ENCODE results near the gene ZNF324B. TPM values are rescaled to one million over a fixed set of nuclear protein-coding genes. Genes with fewer than 3 reads are reported as not detected.

ZNF324B gene
- total RNA-seq, 1 donor from 2014 or later: 5.8 TPM

DNA sequence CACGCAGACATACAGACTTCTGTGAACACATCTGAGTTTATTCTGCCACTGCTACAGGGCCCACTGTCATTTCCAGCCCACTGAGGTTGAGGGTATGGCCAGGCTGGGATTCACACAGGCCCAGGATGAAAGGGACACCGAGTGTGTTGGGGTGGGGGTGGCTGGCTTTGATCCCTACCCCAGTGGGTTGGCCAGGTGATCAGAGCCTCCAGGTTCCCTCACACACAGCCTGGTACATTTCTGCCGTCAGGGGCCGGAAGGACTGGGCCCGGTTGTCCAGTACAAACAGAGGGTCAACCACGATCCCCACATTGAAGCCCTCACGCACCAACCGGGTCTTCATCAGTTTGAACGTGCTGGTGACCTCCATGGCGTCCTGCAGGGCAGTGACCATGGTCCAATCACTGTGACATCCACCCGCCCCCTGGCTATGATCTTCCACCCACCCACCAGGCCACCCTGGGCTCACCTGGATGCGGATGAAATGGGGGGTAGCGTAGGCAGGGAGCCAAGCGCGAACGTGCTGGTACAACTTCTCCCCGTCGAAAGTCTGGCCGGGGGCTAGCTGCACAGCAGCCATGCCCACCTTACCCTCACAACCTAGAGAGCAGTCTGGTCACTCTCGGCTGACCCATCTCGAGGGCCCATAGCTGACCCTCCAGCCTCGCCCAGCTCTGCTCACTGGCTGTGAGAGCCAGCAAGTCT, 47.0 kb downstream of the ZNF324B start:
- no peaks in the 10 kb centered on the region for H3K36me3 ChIP-seq (ENCODE audit: control insufficient read depth, insufficient read depth, low read length)
- DNase-seq (ENCODE audit: low read depth): no peak
- TF ChIP-seq, protein P1, sequence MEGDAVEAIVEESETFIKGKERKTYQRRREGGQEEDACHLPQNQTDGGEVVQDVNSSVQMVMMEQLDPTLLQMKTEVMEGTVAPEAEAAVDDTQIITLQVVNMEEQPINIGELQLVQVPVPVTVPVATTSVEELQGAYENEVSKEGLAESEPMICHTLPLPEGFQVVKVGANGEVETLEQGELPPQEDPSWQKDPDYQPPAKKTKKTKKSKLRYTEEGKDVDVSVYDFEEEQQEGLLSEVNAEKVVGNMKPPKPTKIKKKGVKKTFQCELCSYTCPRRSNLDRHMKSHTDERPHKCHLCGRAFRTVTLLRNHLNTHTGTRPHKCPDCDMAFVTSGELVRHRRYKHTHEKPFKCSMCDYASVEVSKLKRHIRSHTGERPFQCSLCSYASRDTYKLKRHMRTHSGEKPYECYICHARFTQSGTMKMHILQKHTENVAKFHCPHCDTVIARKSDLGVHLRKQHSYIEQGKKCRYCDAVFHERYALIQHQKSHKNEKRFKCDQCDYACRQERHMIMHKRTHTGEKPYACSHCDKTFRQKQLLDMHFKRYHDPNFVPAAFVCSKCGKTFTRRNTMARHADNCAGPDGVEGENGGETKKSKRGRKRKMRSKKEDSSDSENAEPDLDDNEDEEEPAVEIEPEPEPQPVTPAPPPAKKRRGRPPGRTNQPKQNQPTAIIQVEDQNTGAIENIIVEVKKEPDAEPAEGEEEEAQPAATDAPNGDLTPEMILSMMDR (IDR thresholded peaks at IDR 0.05; ENCODE audit: insufficient read depth, low read length, poor library complexity, severe bottlenecking): no peak
- H3K27me3 ChIP-seq (ENCODE audit: control insufficient read depth, insufficient read depth, low read length): no peaks in the 10 kb centered on the region
- peak overlapping the region; percentile 35 for H3K4me3 ChIP-seq (ENCODE audit: low read depth, low read length)

DNA sequence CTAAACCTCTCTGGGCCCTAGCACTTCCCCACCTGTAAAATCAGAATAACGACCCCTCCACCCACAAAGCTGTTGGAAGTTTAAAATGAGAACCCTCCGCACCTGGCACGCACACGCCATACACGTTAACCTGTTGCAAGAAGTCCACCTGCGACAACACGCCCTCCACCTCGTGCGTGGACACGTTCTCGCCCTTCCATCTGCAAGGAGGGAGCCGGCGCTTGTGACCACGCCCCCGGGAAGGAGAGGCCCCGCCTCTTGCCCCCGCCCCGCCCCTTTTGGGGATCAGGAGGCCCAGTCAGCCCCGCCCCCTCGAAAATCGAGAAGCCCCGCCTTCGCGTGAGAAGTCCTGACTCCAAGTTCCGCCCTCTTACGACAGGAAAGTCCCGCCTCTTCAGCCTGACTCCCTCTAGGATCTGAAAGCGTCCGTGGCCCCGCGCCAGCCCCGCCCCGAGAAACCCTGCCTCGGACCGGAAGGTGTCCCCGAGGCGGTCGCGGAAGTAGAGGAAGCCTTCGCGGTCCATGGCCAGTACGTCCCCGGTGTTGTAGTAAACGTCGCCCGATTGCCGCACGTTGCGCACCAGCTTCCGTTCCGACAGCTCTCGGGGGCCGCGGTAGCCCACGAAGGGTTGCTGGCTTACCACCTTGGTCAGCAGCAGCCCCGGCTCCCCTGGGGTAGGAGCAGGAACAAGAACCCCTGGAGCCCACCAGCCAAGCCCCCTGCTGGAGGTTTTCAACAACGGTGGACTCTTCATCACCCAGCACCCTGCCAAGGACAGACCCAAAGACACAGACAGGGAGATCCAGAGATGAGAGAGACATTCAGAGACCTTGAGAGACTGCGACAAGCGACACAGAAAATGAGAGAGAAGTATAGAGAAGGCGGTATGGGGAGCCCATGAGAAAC, 47.9 kb downstream of the ZNF324B start:
- H3K4me3 ChIP-seq (ENCODE audit: low read depth, low read length): peak overlapping the region; percentile 53
- H3K27me3 ChIP-seq (ENCODE audit: control insufficient read depth, insufficient read depth, low read length): no peaks in the 10 kb centered on the region
- DNase-seq (ENCODE audit: low read depth): peak; percentile 95
- H3K36me3 ChIP-seq (ENCODE audit: control insufficient read depth, insufficient read depth, low read length): no peaks in the 10 kb centered on the region
- TF ChIP-seq, protein P1 (IDR thresholded peaks at IDR 0.05; ENCODE audit: insufficient read depth, low read length, poor library complexity, severe bottlenecking): peak; percentile 51

DNA sequence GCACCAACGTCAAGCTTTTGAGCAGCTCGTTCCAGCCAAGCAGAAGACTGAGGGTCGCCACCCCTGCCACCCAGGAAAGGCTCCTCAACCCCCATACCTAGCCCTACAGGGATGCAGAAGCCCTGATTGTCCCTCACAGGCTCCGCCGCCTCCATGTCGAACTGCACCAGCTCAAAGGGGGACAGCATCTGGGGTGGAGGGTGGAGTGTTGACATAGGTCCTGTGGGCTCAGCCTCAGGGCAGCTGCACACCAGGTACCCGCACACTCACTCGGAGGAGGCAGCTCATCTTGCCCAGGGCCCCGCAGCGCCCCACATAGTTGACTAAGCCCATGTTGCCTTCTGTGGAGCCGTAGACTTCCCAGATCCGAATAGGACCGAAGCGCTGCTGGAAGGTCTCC, 48.8 kb downstream of the ZNF324B start:
- no peak for DNase-seq (ENCODE audit: low read depth)
- no peaks in the 10 kb centered on the region for H3K36me3 ChIP-seq (ENCODE audit: control insufficient read depth, insufficient read depth, low read length)
- no peak overlapping the region for H3K4me3 ChIP-seq (ENCODE audit: low read depth, low read length)
- H3K27me3 ChIP-seq (ENCODE audit: control insufficient read depth, insufficient read depth, low read length): no peaks in the 10 kb centered on the region
- TF ChIP-seq, protein P1 (IDR thresholded peaks at IDR 0.05; ENCODE audit: insufficient read depth, low read length, poor library complexity, severe bottlenecking): no peak

Other genes starting within 250 kb of the ZNF324B start
- gene ZNF544, start 222.7 kb upstream of the ZNF324B start, total RNA-seq: 34.4 and 40.6 TPM in 2 replicates
- gene ZNF8, start 172.7 kb upstream of the ZNF324B start, total RNA-seq: 7.1 and 9.4 TPM in 2 replicates
- 44.9 and 48.3 TPM in 2 replicates for gene ERVK3-1, start 146.2 kb upstream of the ZNF324B start, total RNA-seq
- 2.0 and 4.0 TPM in 2 replicates for gene ZSCAN22, start 124.6 kb upstream of the ZNF324B start, total RNA-seq
- gene A1BG, start 98.1 kb upstream of the ZNF324B start, total RNA-seq: 6.7 and 8.1 TPM in 2 replicates
- 0.58 and 3.1 TPM in 2 replicates for gene ZNF497, start 88.9 kb upstream of the ZNF324B start, total RNA-seq
- gene ZNF837, start 70.6 kb upstream of the ZNF324B start, total RNA-seq: 4.3 and 5.9 TPM in 2 replicates
- gene RPS5, start 64.4 kb upstream of the ZNF324B start, total RNA-seq: 2,403 and 2,550 TPM in 2 replicates
- gene RNF225, start 56.0 kb upstream of the ZNF324B start, total RNA-seq: not detected in 2 replicates
- gene ZNF584, start 43.0 kb upstream of the ZNF324B start, total RNA-seq: 6.6 and 7.1 TPM in 2 replicates
- 4.2 and 4.8 TPM in 2 replicates for gene ZNF132, start 11.5 kb upstream of the ZNF324B start, total RNA-seq
- 7.2 and 12.3 TPM in 2 replicates for gene ZNF324, start 15.5 kb downstream of the ZNF324B start, total RNA-seq
- 10.8 and 13.1 TPM in 2 replicates for gene ZNF446, start 24.7 kb downstream of the ZNF324B start, total RNA-seq
- 9.2 and 14.1 TPM in 2 replicates for gene SLC27A5, start 60.4 kb downstream of the ZNF324B start, total RNA-seq
- gene ZBTB45, start 68.2 kb downstream of the ZNF324B start, total RNA-seq: 15.6 and 16.2 TPM in 2 replicates
- gene TRIM28, start 92.4 kb downstream of the ZNF324B start, total RNA-seq: 381 and 470 TPM in 2 replicates
- gene CHMP2A, start 103.5 kb downstream of the ZNF324B start, total RNA-seq: 139 and 154 TPM in 2 replicates
- gene UBE2M, start 107.0 kb downstream of the ZNF324B start, total RNA-seq: 50.3 and 58.2 TPM in 2 replicates
- gene MZF1, start 121.7 kb downstream of the ZNF324B start, total RNA-seq: 14.6 and 19.3 TPM in 2 replicates

Data from kidney epithelial cell (primary cell).